Ectodermal cell (in vitro differentiated cells): Measurements from ENCODE around the gene UNC93A.
"Not testable (repeated sequence)": the region's sequence is repeated elsewhere in the genome, so short reads cannot be mapped to it uniquely, and the experiment has no call there.

Experiments
- H3K27ac ChIP-seq: 2 replicates; pipeline ENCODE4 v1.7.0; 2013; ENCODE audit warnings: mild to moderate bottlenecking, low read depth, low read length; ENCODE audit not compliant: insufficient read depth, poor library complexity, severe bottlenecking
- H3K27me3 ChIP-seq: 2 replicates; pipeline ENCODE4 v1.7.0; 2013; ENCODE audit warnings: mild to moderate bottlenecking, low read length; ENCODE audit not compliant: insufficient read depth, control insufficient read depth, poor library complexity, severe bottlenecking
- H3K36me3 ChIP-seq: one replicate; pipeline ENCODE4 v1.7.0; 2013; ENCODE audit warnings: low read length; ENCODE audit not compliant: control insufficient read depth, insufficient read depth
- H3K4me1 ChIP-seq: one replicate; pipeline ENCODE4 v1.7.0; 2013; ENCODE audit warnings: low read length; ENCODE audit not compliant: control insufficient read depth, insufficient read depth
- H3K4me3 ChIP-seq: 2 replicates; pipeline ENCODE4 v1.7.0; 2013; ENCODE audit warnings: low read depth, low read length, control low read depth; ENCODE audit not compliant: insufficient read depth
- H3K9me3 ChIP-seq: 2 replicates; pipeline ENCODE4 v1.7.0; 2013; ENCODE audit warnings: mild to moderate bottlenecking, low read length, moderate library complexity; ENCODE audit not compliant: control insufficient read depth
- WGBS, 2 experiments: methylation state at CpG; one replicate each; pipeline ENCODE4 v1.1.7; 2013; ENCODE audit warnings: missing lambda C conversion rate in 2 of 2; 5-methylcytosine and 5-hydroxymethylcytosine counted together

Gene UNC93A

DNA sequence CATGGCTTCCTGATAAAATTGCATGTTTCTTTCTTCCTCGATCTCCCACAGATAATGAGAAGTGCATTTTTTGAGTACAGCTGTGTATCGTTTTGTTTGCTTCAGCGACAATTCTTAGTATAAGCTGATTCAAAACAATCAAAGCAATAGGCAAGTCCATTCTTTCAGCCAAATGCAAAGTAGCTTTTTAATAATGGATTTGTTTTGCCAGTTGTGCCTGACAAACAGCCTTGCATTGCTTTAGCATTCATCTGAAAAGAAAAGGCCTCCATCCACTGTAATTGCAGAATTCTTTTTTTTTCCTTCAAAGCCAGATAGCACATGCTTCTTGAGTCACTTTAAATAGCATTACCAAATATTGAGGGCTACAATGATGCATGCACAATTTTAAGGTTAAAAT, 65.8 kb downstream of the UNC93A start:
- H3K27ac ChIP-seq: no peak overlapping the region
- H3K9me3 ChIP-seq: peaks cover 2% of the 10 kb centered on the region
- no peaks in the 10 kb centered on the region for H3K4me1 ChIP-seq
- H3K27me3 ChIP-seq: no peaks in the 10 kb centered on the region
- H3K4me3 ChIP-seq: no peak overlapping the region
- 89 to 93% methylated on average over 3 of the region's 3 CpGs for WGBS, 2 experiments
- H3K36me3 ChIP-seq: no peaks in the 10 kb centered on the region

GRCh38 chr6:167358394-167358793, 67.3 kb downstream of the UNC93A start:
- WGBS, 2 experiments: 82 to 84% methylated on average over 3 of the region's 11 CpGs
- H3K27me3 ChIP-seq, H3K9me3 ChIP-seq, H3K4me1 ChIP-seq, H3K4me3 ChIP-seq, H3K36me3 ChIP-seq, H3K27ac ChIP-seq: not testable (repeated sequence)

DNA sequence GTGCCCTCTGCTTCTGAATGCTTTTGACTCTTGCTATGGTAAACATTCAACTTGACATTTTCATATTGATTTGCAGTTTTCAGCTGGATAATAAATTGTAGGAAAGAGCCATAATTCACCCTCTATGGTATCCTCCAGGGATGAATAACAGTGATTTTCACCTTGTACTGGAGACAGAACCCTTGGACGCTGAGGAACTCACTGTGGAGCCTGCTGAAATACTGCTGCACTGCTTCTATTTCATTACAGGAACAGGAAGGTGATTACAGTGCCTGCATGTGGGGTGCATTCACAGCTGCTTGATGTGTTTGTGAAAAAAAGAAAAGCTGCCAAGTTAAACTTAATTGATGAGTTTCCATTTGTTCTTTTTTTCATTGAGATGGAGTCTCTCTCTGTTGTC, 70.1 kb downstream of the UNC93A start:
- WGBS, 2 experiments: 86 to 92% methylated on average over 1 of the region's 1 CpG

More for the DNA sequence above, 70.1 kb downstream of the UNC93A start:
- not testable (repeated sequence) for H3K27me3 ChIP-seq, H3K4me3 ChIP-seq, H3K27ac ChIP-seq, H3K4me1 ChIP-seq, H3K36me3 ChIP-seq, H3K9me3 ChIP-seq
